ENCODE results near the gene ADAM15.

ADAM15 gene

DNA sequence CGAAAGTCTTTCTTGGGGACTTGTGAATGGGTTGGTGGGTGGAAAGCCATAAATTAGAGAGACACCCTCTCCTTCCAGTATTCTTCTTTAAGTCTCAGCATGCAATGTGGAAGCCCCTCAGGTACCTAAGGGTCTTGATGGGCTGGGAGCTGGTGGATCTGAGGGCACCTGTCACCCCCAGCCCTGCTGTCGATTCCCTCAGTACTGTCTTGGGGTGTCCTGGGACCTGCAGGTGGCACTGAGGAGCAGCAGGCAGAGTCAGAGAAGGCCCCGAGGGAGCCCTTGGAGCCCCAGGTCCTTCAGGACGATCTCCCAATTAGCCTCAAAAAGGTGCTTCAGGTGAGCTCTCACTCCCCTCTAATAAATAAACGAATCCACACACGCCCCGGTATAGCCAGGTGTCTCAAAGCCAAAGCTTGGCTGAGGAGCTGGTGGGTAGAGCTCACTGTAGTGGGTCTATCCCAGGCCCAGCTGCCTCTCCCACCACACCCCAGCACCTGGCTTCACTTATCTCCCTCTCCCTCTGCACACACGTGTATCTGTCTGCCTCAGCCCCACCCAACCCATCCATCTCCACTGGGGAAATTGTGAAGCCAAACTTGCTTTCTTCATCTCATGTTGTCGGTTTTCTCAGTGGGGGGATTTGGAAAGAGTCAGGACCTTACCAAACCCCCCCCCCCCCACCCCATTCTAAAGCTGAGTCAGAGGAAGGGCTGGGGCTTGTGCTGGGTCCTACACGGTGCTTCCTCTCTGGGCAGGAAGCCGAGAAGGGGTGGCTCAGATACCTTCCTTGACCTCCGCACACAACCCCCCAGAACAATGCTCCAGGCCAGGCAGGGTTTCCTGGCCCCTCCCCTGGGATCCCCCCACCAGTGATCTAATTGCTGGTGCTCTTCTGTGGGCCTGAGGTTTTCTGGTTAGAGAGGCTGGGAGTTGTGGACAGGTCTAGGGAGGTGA lies 1.6 kb downstream of the ADAM15 start:
- no peak for DNase-seq

DNA sequence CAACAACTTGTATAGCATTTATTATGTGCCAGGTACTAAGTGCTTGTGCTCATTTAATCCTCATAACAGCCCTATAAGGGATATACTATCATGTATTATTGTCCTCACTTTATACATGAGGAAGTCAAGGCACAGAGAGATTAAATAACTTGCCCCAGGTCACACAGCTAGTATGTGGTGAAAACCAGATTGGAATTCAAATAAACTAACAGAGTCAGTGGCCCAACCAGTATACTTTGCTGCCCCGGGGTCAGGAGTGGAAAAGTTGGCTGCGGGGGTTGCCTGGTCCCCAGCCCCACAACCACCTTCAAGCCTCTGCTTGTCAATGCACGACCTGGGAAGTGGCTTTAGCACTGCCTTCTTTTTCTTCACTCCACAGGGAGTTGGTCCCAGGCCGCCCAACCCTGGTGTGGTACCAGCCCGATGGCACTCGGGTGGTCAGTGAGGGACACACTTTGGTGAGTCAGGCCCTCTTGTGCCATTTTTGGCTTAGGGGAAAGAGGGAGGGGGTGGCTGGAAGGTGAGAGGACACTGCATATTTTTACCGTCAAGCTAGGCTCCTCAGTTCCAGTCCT lies 2.5 kb downstream of the ADAM15 start:
- DNase-seq, result no peak

- DNase-seq, result no peak
Measured at GRCh38 chr1:155057104-155057503, 6.0 kb downstream of the ADAM15 start.

DNA sequence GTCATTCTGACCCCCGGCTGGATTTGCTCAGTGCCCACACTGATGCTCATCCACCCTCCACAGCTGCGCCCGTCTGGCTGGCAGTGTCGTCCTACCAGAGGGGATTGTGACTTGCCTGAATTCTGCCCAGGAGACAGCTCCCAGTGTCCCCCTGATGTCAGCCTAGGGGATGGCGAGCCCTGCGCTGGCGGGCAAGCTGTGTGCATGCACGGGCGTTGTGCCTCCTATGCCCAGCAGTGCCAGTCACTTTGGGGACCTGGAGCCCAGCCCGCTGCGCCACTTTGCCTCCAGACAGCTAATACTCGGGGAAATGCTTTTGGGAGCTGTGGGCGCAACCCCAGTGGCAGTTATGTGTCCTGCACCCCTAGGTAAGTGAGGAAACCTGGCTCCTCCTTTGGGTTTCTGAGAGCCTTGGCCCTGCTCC lies 6.7 kb downstream of the ADAM15 start:
- no peak for DNase-seq

DNA sequence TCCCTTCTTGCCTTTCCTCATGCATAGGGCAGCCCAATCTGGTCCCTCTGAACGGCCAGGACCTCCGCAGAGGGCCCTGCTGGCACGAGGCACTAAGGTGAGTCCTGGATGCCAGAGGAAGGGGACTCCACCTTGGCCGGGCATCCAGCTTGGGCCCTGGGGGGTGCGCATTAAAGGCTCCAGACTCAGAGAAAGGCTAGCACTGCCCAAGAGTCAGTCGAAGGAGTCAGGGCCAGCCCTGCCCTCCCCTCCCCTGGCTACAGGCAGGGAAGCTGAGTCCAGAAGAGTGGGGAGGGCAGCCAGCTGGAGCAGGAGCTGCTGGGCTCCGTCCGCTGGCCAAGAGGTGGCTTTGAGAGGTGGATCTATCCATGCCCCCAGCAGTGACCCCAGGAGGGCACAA lies 9.6 kb downstream of the ADAM15 start:
- DNase-seq, result no peak

GRCh38 chr1:155061381-155062150 lies 10.4 kb downstream of the ADAM15 start:
- peak; percentile 98 for DNase-seq

GRCh38 chr1:155062151-155062686 lies 11.1 kb downstream of the ADAM15 start:
- DNase-seq, result no peak

- DNase-seq, result peak; percentile 75
Measured at GRCh38 chr1:155062702-155063411, 11.7 kb downstream of the ADAM15 start.

DNA sequence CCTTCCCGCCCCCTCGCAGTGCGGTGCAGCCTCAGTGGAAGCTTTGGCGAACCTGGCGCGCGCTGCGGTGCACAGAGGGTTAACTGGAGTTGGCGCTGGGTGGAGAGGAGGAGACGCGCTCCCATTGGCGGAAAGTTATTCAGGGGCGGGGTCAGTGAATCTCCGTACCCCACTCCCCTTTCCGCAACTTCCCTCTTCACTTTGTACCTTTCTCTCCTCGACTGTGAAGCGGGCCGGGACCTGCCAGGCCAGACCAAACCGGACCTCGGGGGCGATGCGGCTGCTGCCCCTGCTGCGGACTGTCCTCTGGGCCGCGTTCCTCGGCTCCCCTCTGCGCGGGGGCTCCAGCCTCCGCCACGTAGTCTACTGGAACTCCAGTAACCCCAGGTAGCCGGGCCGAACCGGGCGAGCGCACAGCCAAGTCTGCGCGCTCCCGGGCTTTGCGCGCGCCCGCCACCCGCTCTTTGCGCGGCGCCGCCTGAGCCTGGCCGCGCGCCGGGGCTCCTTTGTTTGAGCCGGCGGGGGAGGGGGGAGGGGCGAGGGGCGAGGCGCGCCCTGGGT lies 12.5 kb downstream of the ADAM15 start, which contains the start of gene EFNA4:
Gene EFNA4, plus strand, starts transcription at position 191 of the 561 bp plus-strand sequence. Its CDS starts 84 bp downstream, at position 275.
- peak; percentile 81 for DNase-seq

- DNase-seq, result no peak
Measured at GRCh38 chr1:155064111-155064831, 13.2 kb downstream of the ADAM15 start.

- no peak for DNase-seq
Measured at GRCh38 chr1:155064832-155065429, 13.8 kb downstream of the ADAM15 start.

GRCh38 chr1:155066777-155067176 lies 15.7 kb downstream of the ADAM15 start:
- no peak for DNase-seq

DNA sequence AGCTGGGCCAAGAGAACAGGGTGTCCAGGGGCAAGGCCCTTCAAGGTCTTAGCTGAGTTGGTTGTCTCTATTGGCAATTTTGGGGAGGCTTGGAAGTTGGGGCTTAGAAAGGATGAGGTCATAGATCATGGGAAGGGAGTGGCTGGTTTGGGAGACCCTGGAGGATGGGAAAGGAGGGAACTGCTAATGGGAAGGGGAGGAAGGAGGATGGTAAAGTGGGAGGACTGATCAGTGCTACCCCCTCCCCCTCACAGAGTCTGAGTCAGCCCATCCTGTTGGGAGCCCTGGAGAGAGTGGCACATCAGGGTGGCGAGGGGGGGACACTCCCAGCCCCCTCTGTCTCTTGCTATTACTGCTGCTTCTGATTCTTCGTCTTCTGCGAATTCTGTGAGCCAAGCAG lies 17.5 kb downstream of the ADAM15 start:
- DNase-seq, result no peak

DNA sequence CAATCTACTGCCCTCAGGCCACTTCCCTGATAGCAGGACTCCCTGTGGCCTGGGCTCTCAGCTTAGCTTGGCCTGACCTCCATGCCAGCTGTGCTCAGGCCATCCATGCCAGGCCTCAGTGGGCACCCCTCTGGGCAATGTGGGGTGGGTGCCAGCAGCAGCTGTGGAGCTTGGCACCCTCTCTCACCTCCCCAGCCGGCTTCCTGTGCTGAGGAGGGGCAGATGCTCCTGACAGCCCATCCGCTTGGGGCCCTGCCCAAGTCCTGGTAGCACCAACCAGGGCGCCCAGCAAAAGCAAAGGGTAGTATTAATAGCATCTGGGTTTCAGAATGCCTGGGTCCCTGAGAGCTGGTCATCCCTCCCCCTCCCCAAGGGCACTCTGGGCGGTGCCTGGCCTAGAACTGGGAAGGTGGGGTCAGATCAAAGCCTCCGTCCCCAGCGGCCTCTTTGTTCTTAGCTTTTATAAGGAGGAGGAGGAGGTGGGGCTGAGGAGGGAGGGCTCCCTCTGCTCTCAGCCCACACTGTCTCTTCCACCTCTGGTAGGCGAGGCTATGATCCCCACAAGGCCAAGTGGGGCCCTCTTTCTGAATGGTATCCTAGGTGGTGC lies 18.5 kb downstream of the ADAM15 start:
- no peak for DNase-seq

GRCh38 chr1:155070158-155070621 lies 19.1 kb downstream of the ADAM15 start:
- no peak for DNase-seq

- DNase-seq, result peak; percentile 70
Measured at GRCh38 chr1:155070721-155071569, 19.8 kb downstream of the ADAM15 start.

DNA sequence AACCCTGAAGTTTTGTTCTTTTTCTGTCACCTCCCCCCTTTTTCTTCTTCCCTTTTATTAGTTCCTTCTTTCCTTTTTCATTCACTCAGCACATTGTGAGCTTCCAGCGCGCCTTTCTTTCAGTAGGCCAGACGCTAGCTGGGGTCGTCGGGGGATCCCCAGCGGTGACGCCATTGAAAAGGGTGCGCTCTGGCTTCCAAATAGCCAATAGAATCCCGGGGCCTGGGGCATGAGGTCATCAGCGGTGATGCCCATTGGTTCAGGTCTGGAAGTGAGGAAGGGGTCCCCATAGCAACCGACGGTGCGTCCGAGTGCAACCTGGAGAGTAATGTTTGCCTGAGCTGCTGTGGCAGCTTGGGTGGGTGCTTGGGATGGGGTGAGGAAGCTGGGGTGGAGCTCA lies 20.6 kb downstream of the ADAM15 start:
- no peak for DNase-seq

GRCh38 chr1:155072531-155073289 lies 21.6 kb downstream of the ADAM15 start:
- DNase-seq, result no peak

Data from activated CD8-positive, alpha-beta memory T cell treated with anti-CD3 and anti-CD28 coated beads, Interleukin-2, amount 50 U/mL, for 4 hours (primary cell).